Neural cell (in vitro differentiated cells): ENCODE measurements around the gene MYRIP.

Experiments
- EP300 ChIP-seq: fragments of 450-650 bp; conservative IDR thresholded peaks from 2 replicates; pipeline ENCODE4 v1.6.1; 2014; ENCODE audit warnings: antibody characterized with exemption, mild to moderate bottlenecking, moderate library complexity; ENCODE audit not compliant: poor library complexity, severe bottlenecking
- MXI1 ChIP-seq: fragments of 450-650 bp; conservative IDR thresholded peaks from 2 replicates; pipeline ENCODE4 v1.6.1; 2014; ENCODE audit warnings: antibody characterized with exemption, mild to moderate bottlenecking; ENCODE audit not compliant: poor library complexity, severe bottlenecking
- SMC3 ChIP-seq: fragments of 450-650 bp; conservative IDR thresholded peaks from 2 replicates; pipeline ENCODE4 v1.6.1; 2014; ENCODE audit warnings: antibody characterized with exemption, mild to moderate bottlenecking, moderate library complexity; ENCODE audit not compliant: poor library complexity
- TF ChIP-seq, protein P1 (sequence below): fragments of 450-650 bp; IDR thresholded peaks from 2 replicates; pipeline ENCODE4 v1.5.1; 2014; ENCODE audit warnings: antibody characterized with exemption, mild to moderate bottlenecking, moderate library complexity; ENCODE audit not compliant: poor library complexity, severe bottlenecking

DNA sequence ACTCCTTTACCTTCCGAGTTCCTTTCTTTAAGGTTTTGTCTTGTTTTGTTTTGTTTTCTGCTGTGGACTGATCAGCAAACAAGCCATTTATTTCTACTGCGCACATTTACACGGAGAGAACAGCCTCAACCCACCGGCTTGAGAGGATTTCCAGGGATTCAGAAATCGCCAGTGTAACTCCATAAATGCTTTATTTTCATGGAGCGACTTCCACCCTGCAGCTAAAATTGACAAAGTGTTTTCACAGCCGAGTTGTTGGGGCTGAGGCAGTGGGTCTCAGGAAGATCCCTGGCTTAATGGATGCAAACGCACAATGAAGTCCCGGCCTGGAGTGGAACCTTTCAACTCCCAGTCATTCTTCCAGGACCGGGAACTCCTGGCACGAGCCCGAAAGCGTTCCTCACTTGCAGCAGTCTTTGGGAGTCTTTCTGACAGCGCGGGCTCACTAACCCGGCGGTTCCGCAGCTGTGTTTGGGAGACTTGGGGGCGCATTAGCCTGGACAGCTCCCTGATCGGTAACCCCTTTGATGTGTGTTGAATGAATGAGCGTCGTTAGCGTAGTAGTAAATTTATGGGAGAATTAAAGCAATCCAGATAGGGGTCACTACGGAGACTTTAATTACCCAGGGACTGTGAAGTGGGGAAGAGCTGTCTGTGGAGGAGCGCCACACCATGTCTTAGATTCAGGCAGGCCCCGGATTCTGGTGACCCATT, 785 bp upstream of the MYRIP start:
- TF ChIP-seq, protein P1, sequence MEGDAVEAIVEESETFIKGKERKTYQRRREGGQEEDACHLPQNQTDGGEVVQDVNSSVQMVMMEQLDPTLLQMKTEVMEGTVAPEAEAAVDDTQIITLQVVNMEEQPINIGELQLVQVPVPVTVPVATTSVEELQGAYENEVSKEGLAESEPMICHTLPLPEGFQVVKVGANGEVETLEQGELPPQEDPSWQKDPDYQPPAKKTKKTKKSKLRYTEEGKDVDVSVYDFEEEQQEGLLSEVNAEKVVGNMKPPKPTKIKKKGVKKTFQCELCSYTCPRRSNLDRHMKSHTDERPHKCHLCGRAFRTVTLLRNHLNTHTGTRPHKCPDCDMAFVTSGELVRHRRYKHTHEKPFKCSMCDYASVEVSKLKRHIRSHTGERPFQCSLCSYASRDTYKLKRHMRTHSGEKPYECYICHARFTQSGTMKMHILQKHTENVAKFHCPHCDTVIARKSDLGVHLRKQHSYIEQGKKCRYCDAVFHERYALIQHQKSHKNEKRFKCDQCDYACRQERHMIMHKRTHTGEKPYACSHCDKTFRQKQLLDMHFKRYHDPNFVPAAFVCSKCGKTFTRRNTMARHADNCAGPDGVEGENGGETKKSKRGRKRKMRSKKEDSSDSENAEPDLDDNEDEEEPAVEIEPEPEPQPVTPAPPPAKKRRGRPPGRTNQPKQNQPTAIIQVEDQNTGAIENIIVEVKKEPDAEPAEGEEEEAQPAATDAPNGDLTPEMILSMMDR: no peak
- TF ChIP-seq MXI1 (no peak), SMC3 (no peak), EP300 (no peak)
